ENCODE measurements around the gene RPS21.

GRCh38 chr20:62347445-62347844, 39.5 kb upstream of the RPS21 start:
- no peak for TF ChIP-seq CTCF (IDR thresholded peaks at IDR 0.05)
- no peak for TF ChIP-seq POLR2A (IDR thresholded peaks at IDR 0.05)

Data from adrenal gland (tissue), 5 donors.